Thymus (tissue), 11 donors: ENCODE results near the gene PIGU. TPM values are rescaled to one million over a fixed set of nuclear protein-coding genes. Genes with fewer than 3 reads are reported as not detected.
A peak's percentile ranks its signal among the peaks of the same experiment; 100 is the strongest.

Experiments used
- DNase-seq, 9 donors: peaks; one replicate each; pipeline ENCODE4 v3.0.0-alpha.2; 2013; ENCODE audit warnings: low spot score in 9 of 9, low read depth in 6 of 9, missing footprints in 1 of 9
- H3K27ac ChIP-seq, 2 donors: one replicate each; pipeline ENCODE4 v1.5.1; 2013; ENCODE audit warnings: control low read depth in 1 of 2, low read depth in 1 of 2, low read length in 1 of 2, mild to moderate bottlenecking in 1 of 2, moderate library complexity in 1 of 2
- H3K27me3 ChIP-seq, 2 donors: one replicate each; pipeline ENCODE4 v1.5.1; 2013; ENCODE audit warnings: low read length in 1 of 2; ENCODE audit not compliant: control insufficient read depth in 2 of 2, insufficient read depth in 1 of 2
- H3K36me3 ChIP-seq, 2 donors: one replicate each; pipeline ENCODE4 v1.5.1; 2013; ENCODE audit warnings: low read length in 1 of 2, mild to moderate bottlenecking in 1 of 2, moderate library complexity in 1 of 2; ENCODE audit not compliant: control insufficient read depth in 2 of 2, insufficient read depth in 2 of 2
- H3K4me1 ChIP-seq, 2 donors: one replicate each; pipeline ENCODE4 v1.5.1; 2013; ENCODE audit warnings: low read length in 2 of 2; ENCODE audit not compliant: control insufficient read depth in 2 of 2, insufficient read depth in 2 of 2
- H3K4me3 ChIP-seq, 2 donors: one replicate each; pipeline ENCODE4 v1.5.1; 2013; ENCODE audit warnings: low read length in 2 of 2, control low read depth in 1 of 2, mild to moderate bottlenecking in 1 of 2
- H3K9me3 ChIP-seq, 2 donors: one replicate each; pipeline ENCODE4 v1.5.1; 2013; ENCODE audit warnings: low read length in 1 of 2, mild to moderate bottlenecking in 1 of 2; ENCODE audit not compliant: control insufficient read depth in 2 of 2, insufficient read depth in 1 of 2
- WGBS: extraction: QIAGEN DNeasy Blood & Tissue Kit; methylation state at CpG from one replicate; pipeline ENCODE4 v1.1.7; 2013; 5-methylcytosine and 5-hydroxymethylcytosine counted together
- polyA plus RNA-seq: library from polyadenylated mRNA; stranded (reverse); fragments of 200-250 nt; gene quantifications from one replicate; pipeline ENCODE4 v1.2.3, GENCODE V29; 2013
- total RNA-seq: library from RNA; stranded (reverse); fragments of 120-200 nt; gene quantifications from one replicate; pipeline ENCODE4 v1.2.4, GENCODE V29; 2013
- donor health status: healthy.

Gene PIGU
- total and polyA plus RNA-seq, 2 donors = 10.0 to 15.5 TPM

- H3K27me3 ChIP-seq = no peaks in the 10 kb centered on the region
- peaks cover 37 to 42% of the 10 kb centered on the region in 2 donors for H3K36me3 ChIP-seq
- no peak overlapping the region for H3K4me3 ChIP-seq
- WGBS = 93% methylated on average over 13 of the region's 13 CpGs
- DNase-seq = no peak
- H3K4me1 ChIP-seq = peaks cover 2 to 8% of the 10 kb centered on the region in 2 donors
- H3K27ac ChIP-seq = no peak overlapping the region
- H3K9me3 ChIP-seq = peaks cover 0 to 4% of the 10 kb centered on the region in 2 donors
Measured at GRCh38 chr20:34541264-34541901, 135.5 kb downstream of the PIGU start.

GRCh38 chr20:34540596-34541263 lies 136.2 kb downstream of the PIGU start:
- WGBS = 97% methylated on average over 15 of the region's 15 CpGs
- H3K27ac ChIP-seq = no peak overlapping the region
- H3K36me3 ChIP-seq = peaks cover 43 to 48% of the 10 kb centered on the region in 2 donors

GRCh38 chr20:34539756-34540155 lies 137.1 kb downstream of the PIGU start:
- WGBS = 96% methylated on average over 8 of the region's 8 CpGs
- no peak for DNase-seq
- H3K4me3 ChIP-seq = no peak overlapping the region
- peaks cover 2 to 6% of the 10 kb centered on the region in 2 donors for H3K4me1 ChIP-seq
- H3K27ac ChIP-seq = no peak overlapping the region
- no peaks in the 10 kb centered on the region for H3K9me3 ChIP-seq
- peaks cover 53 to 58% of the 10 kb centered on the region in 2 donors for H3K36me3 ChIP-seq
- H3K27me3 ChIP-seq = no peaks in the 10 kb centered on the region

More at GRCh38 chr20:34540596-34541263, 136.2 kb downstream of the PIGU start:
- Histone ChIP-seq H3K9me3 (peaks cover 0 to 4% of the 10 kb centered on the region in 2 donors), H3K4me1 (peaks cover 2 to 8% of the 10 kb centered on the region in 2 donors), H3K4me3 (no peak overlapping the region), H3K27me3 (no peaks in the 10 kb centered on the region)
- DNase-seq = no peak

GRCh38 chr20:34538671-34539123 lies 138.2 kb downstream of the PIGU start:
- Histone ChIP-seq H3K4me3 (no peak overlapping the region), H3K27ac (no peak overlapping the region), H3K36me3 (peaks cover 61 to 65% of the 10 kb centered on the region in 2 donors), H3K4me1 (no peaks in the 10 kb centered on the region), H3K9me3 (no peaks in the 10 kb centered on the region), H3K27me3 (no peaks in the 10 kb centered on the region)
- 66% methylated on average over 5 of the region's 5 CpGs for WGBS
- DNase-seq = peak in 3 of 9 donors; percentile 28 to 46 (median 44)

GRCh38 chr20:34537651-34538050 lies 139.2 kb downstream of the PIGU start:
- Histone ChIP-seq H3K4me3 (no peak overlapping the region), H3K9me3 (no peaks in the 10 kb centered on the region), H3K27ac (no peak overlapping the region), H3K4me1 (no peaks in the 10 kb centered on the region), H3K27me3 (no peaks in the 10 kb centered on the region), H3K36me3 (peaks cover 69 to 73% of the 10 kb centered on the region in 2 donors)
- DNase-seq = no peak
- 97% methylated on average over 8 of the region's 8 CpGs for WGBS

- no peaks in the 10 kb centered on the region for H3K4me1 ChIP-seq
- 91% methylated on average over 10 of the region's 10 CpGs for whole genome bisulfite sequencing
- no peaks in the 10 kb centered on the region for H3K9me3 ChIP-seq
- peak in 2 of 9 donors; percentile 37 to 44 for DNase-seq
- no peak overlapping the region for H3K27ac ChIP-seq
- peaks cover 72 to 80% of the 10 kb centered on the region in 2 donors for H3K36me3 ChIP-seq
- no peak overlapping the region for H3K4me3 ChIP-seq
- H3K27me3 ChIP-seq = no peaks in the 10 kb centered on the region
Measured at GRCh38 chr20:34536798-34537394, 140.0 kb downstream of the PIGU start.

- Histone ChIP-seq H3K36me3 (peaks cover 64 to 79% of the 10 kb centered on the region in 2 donors), H3K27me3 (no peaks in the 10 kb centered on the region), H3K27ac (no peak overlapping the region), H3K4me3 (no peak overlapping the region), H3K4me1 (no peaks in the 10 kb centered on the region), H3K9me3 (no peaks in the 10 kb centered on the region)
- DNase-seq = no peak
- over 99% methylated on average over 2 of the region's 2 CpGs for WGBS
Measured at GRCh38 chr20:34535857-34536256, 141.0 kb downstream of the PIGU start.

GRCh38 chr20:34535301-34535840 lies 141.5 kb downstream of the PIGU start:
- 98% methylated on average over 15 of the region's 15 CpGs for WGBS
- DNase-seq = no peak
- no peaks in the 10 kb centered on the region for H3K9me3 ChIP-seq

More at GRCh38 chr20:34535301-34535840, 141.5 kb downstream of the PIGU start:
- Histone ChIP-seq H3K27ac (no peak overlapping the region), H3K4me1 (no peaks in the 10 kb centered on the region), H3K27me3 (no peaks in the 10 kb centered on the region), H3K4me3 (no peak overlapping the region), H3K36me3 (peaks cover 65 to 79% of the 10 kb centered on the region in 2 donors)
